HL-60 (cell line): ENCODE measurements around the gene EYA2.

Experiments used
- CTCF ChIP-seq: IDR thresholded peaks from one replicate; pipeline ENCODE4 v1.5.1; 2011; ENCODE audit warnings: low read length, control low read depth, inconsistent platforms; ENCODE audit not compliant: insufficient read depth
- POLR2AphosphoS5 ChIP-seq: IDR thresholded peaks from 2 replicates; pipeline ENCODE4 v1.6.1; 2012; ENCODE audit warnings: low read depth
- TF ChIP-seq, protein P1 (sequence below): IDR thresholded peaks from 2 replicates; pipeline ENCODE4 v1.6.1; 2012; ENCODE audit warnings: low read depth; ENCODE audit not compliant: insufficient replicate concordance

DNA sequence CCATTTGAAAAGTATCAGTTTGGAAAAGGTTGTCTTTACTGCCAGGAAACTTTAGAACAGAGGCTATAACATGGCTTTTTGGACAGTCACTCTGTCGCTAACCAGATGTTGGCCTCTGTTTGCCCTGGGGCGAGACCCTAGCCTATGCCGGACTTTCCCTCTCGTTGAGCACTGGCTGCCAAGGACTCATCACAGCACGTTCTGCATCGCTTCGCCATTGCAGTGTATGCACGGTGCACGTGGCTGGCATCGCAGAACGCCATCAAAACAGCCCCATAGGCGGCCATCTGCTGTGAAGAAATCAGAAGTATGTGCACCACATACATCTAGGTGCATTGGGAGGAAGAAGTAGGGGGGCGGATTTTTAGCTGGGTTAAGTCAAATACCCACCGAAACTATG lies 156.4 kb downstream of the EYA2 start:
- TF ChIP-seq CTCF (no peak), POLR2AphosphoS5 (no peak)
- TF ChIP-seq, protein P1, sequence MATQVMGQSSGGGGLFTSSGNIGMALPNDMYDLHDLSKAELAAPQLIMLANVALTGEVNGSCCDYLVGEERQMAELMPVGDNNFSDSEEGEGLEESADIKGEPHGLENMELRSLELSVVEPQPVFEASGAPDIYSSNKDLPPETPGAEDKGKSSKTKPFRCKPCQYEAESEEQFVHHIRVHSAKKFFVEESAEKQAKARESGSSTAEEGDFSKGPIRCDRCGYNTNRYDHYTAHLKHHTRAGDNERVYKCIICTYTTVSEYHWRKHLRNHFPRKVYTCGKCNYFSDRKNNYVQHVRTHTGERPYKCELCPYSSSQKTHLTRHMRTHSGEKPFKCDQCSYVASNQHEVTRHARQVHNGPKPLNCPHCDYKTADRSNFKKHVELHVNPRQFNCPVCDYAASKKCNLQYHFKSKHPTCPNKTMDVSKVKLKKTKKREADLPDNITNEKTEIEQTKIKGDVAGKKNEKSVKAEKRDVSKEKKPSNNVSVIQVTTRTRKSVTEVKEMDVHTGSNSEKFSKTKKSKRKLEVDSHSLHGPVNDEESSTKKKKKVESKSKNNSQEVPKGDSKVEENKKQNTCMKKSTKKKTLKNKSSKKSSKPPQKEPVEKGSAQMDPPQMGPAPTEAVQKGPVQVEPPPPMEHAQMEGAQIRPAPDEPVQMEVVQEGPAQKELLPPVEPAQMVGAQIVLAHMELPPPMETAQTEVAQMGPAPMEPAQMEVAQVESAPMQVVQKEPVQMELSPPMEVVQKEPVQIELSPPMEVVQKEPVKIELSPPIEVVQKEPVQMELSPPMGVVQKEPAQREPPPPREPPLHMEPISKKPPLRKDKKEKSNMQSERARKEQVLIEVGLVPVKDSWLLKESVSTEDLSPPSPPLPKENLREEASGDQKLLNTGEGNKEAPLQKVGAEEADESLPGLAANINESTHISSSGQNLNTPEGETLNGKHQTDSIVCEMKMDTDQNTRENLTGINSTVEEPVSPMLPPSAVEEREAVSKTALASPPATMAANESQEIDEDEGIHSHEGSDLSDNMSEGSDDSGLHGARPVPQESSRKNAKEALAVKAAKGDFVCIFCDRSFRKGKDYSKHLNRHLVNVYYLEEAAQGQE, result no peak
